OCI-M1 (cell line): ENCODE results near the gene ITGA2B.
"Not testable (repeated sequence)": the region's sequence is repeated elsewhere in the genome, so short reads cannot be mapped to it uniquely, and the experiment has no call there.

ENCODE experiments used
- DNase-seq: peaks from one replicate; lab custom pipeline; 2025; lab: John Stamatoyannopoulos, UW

Gene ITGA2B

GRCh38 chr17:44368391-44369243 is 20.8 kb downstream of the ITGA2B start:
- DNase-seq, result not testable (repeated sequence)

GRCh38 chr17:44367231-44367979 is 22.0 kb downstream of the ITGA2B start:
- peak; percentile 38 for DNase-seq

GRCh38 chr17:44365051-44365450 is 24.4 kb downstream of the ITGA2B start:
- not testable (repeated sequence) for DNase-seq

- DNase-seq, result peak; percentile 76
Observed at GRCh38 chr17:44363613-44364159, 25.8 kb downstream of the ITGA2B start, which contains the start of gene FAM171A2. Gene FAM171A2 (minus strand): TSS chr17:44363853. CDS start chr17:44363714, 139 bp downstream.

- DNase-seq, result peak; percentile 38
Observed at GRCh38 chr17:44362949-44363612, 26.4 kb downstream of the ITGA2B start.

- DNase-seq, result no peak
Observed at GRCh38 chr17:44362459-44362948, 26.9 kb downstream of the ITGA2B start.

- no peak for DNase-seq
Observed at GRCh38 chr17:44361292-44362260, 27.9 kb downstream of the ITGA2B start.

- no peak for DNase-seq
Observed at GRCh38 chr17:44360826-44361225, 28.6 kb downstream of the ITGA2B start.

- DNase-seq, result no peak
Observed at GRCh38 chr17:44360144-44360533, 29.3 kb downstream of the ITGA2B start.

- no peak for DNase-seq
Observed at GRCh38 chr17:44359458-44360143, 29.8 kb downstream of the ITGA2B start.

- DNase-seq, result no peak
Observed at GRCh38 chr17:44359006-44359405, 30.4 kb downstream of the ITGA2B start.

GRCh38 chr17:44358066-44358465 is 31.4 kb downstream of the ITGA2B start:
- DNase-seq, result no peak

- DNase-seq, result no peak
Observed at GRCh38 chr17:44356241-44356640, 33.2 kb downstream of the ITGA2B start.

- DNase-seq, result no peak
Observed at GRCh38 chr17:44355642-44356099, 33.8 kb downstream of the ITGA2B start.

- DNase-seq, result no peak
Observed at GRCh38 chr17:44354582-44355561, 34.6 kb downstream of the ITGA2B start.

GRCh38 chr17:44353672-44354331 is 35.6 kb downstream of the ITGA2B start:
- no peak for DNase-seq

GRCh38 chr17:44352828-44353671 is 36.4 kb downstream of the ITGA2B start:
- no peak for DNase-seq
